Measurements from ENCODE around the gene USP46. TPM values are rescaled to one million over a fixed set of nuclear protein-coding genes. Genes with fewer than 3 reads are reported as not detected.

USP46 gene
- total RNA-seq, 4 donors from 2014 or later: 6.0 to 7.7 (median 6.6) TPM

GRCh38 chr4:52657618-52658501, 1.2 kb downstream of the USP46 start:
- DNase-seq (ENCODE audit: low spot score): no peak
- ATAC-seq (ENCODE audit: low FRiP score): no peak
- TF ChIP-seq CTCF (IDR thresholded peaks at IDR 0.05): no peak

- no peak for TF ChIP-seq CTCF (IDR thresholded peaks at IDR 0.05)
- DNase-seq (ENCODE audit: low spot score): no peak
- ATAC-seq (ENCODE audit: low FRiP score): no peak
Measured at GRCh38 chr4:52657292-52657617, 1.8 kb downstream of the USP46 start.

- DNase-seq (ENCODE audit: low spot score) (no peak), ATAC-seq (ENCODE audit: low FRiP score) (no peak)
- no peak for TF ChIP-seq CTCF (IDR thresholded peaks at IDR 0.05)
Measured at GRCh38 chr4:52655506-52655905, 3.6 kb downstream of the USP46 start.

- DNase-seq (ENCODE audit: low spot score) (no peak), ATAC-seq (ENCODE audit: low FRiP score) (no peak)
- TF ChIP-seq CTCF (IDR thresholded peaks at IDR 0.05): no peak
Measured at GRCh38 chr4:52651996-52652672, 7.0 kb downstream of the USP46 start.

GRCh38 chr4:52648836-52649235, 10.3 kb downstream of the USP46 start:
- TF ChIP-seq CTCF (IDR thresholded peaks at IDR 0.05): no peak
- no peak for DNase-seq (ENCODE audit: low spot score)

GRCh38 chr4:52646741-52647140, 12.4 kb downstream of the USP46 start:
- no peak for ATAC-seq (ENCODE audit: low FRiP score)
- no peak for DNase-seq (ENCODE audit: low spot score)
- no peak for TF ChIP-seq CTCF (IDR thresholded peaks at IDR 0.05)

More at GRCh38 chr4:52648836-52649235, 10.3 kb downstream of the USP46 start:
- ATAC-seq (ENCODE audit: low FRiP score): no peak

All from omental fat pad (tissue), 4 donors.